Measurements from ENCODE around the gene LAMTOR2. TPM values are rescaled to one million over a fixed set of nuclear protein-coding genes. Genes with fewer than 3 reads are reported as not detected.

The LAMTOR2 gene
- total RNA-seq, 1 donor from 2014 or later: 73.9 TPM

DNA sequence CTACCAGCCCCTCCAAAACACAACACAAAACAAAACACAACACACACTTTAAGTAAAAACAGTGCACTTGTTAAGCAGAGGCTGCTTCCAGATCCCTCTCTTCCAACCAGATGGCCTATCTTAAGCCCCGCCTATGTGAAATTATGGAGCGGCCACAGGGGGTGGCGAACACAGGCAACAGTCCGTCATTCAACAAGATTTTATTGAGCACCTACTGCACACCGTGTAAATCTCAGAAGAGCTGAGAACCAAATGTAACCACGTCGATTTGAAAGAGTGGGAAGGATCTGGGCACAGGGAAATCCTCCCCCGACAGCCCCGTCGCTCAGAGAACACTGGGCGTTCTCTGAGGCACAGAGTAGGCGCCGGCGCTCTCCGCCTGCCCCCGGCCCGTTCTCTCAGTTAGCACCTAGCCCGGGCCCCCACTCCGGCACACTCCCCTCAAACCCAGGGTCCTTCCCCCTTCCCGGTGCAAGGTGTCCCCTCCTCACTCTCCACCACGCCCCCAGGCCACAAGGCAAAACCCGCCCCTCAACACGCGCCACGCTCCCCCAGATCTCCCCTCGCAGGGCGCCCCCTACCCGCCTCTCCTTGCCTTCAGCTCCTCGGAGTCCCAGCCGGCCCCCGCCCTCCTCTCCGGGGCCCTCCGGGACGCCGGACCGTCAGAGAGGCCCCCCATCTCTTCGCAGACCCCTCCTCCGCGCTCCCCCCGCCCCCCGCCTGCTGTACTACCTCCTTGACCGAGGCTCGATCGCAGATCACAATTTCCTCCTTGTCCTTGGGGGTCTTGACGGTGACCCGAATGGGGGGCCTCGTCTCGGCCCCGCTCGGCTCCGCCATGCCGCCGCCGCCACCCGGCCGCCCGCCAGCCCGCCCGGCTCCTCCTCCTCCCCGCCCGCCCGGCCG lies 1.5 kb upstream of the LAMTOR2 start:
- no peaks in the 10 kb centered on the region for H3K9me3 ChIP-seq
- TF ChIP-seq, protein P1, sequence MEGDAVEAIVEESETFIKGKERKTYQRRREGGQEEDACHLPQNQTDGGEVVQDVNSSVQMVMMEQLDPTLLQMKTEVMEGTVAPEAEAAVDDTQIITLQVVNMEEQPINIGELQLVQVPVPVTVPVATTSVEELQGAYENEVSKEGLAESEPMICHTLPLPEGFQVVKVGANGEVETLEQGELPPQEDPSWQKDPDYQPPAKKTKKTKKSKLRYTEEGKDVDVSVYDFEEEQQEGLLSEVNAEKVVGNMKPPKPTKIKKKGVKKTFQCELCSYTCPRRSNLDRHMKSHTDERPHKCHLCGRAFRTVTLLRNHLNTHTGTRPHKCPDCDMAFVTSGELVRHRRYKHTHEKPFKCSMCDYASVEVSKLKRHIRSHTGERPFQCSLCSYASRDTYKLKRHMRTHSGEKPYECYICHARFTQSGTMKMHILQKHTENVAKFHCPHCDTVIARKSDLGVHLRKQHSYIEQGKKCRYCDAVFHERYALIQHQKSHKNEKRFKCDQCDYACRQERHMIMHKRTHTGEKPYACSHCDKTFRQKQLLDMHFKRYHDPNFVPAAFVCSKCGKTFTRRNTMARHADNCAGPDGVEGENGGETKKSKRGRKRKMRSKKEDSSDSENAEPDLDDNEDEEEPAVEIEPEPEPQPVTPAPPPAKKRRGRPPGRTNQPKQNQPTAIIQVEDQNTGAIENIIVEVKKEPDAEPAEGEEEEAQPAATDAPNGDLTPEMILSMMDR (IDR thresholded peaks at IDR 0.05): peak in 1 of 3 experiments; percentile 8
- TF ChIP-seq POLR2A (IDR thresholded peaks at IDR 0.05): no peak
- TF ChIP-seq POLR2AphosphoS5 (IDR thresholded peaks at IDR 0.05; ENCODE audit: insufficient read depth in 1 of 2, low read depth in 1 of 2): no peak
- H3K36me3 ChIP-seq: peaks cover 0 to 19% of the 10 kb centered on the region in 2 donors
- peaks cover 32% of the 10 kb centered on the region for H3K4me1 ChIP-seq
- H3K4me3 ChIP-seq: peak overlapping the region; percentile 84 to 97
- intact Hi-C loops (cut with DNase I): no loop called here
- DNase-seq (ENCODE audit: extremely low spot score in 2 of 2): no peak
- H3K27ac ChIP-seq: peak overlapping the region; percentile 95
- H3K27me3 ChIP-seq: no peaks in the 10 kb centered on the region

DNA sequence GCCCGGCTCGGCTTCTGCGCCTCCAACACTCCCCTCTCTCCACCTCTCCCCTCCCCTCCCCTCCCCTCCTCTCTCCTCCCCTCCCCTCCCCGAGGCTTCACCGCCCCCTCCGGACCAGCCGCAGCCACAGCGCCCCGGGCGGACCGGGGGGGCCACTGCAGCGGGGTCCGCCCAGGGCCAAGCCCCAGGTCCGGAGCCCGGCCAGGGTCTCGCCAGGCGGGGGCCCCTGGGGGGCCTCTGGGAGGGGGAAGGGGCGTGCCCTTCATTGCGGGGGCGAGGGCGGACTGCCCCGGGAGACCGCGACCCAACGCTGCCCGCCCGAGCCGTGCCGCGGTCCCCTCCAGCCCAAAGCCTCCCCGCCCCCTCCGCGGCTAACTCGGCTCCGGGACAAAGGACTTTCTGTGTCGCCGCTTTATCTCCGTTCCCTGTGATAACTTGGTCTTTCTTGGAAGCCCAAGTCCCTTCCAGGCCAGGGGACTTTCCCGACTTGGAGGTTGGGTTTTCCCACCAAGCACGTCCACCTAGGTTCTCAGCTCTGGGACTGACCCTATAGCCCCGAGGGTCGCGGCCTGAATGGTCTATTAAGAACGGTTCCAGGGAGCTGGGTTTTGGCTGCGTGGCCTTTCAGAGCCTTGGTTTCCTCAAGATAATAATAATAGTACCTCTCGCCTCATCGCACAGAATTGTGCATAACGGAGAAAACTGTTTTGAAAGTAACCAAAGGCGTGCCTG lies 648 bp upstream of the LAMTOR2 start, which contains the start of gene UBQLN4:
Gene UBQLN4, minus strand, starts transcription at position 31 of the 732 bp plus-strand sequence. CDS start 97 bp downstream, outside the sequence.
- intact Hi-C loops (cut with DNase I): no loop called here
- Histone ChIP-seq H3K4me3 (peak within 1 kb of the TSS; percentile 84 to 97), H3K9me3 (no peaks in the 10 kb centered on the region), H3K27ac (peak within 1 kb of the TSS; percentile 95), H3K36me3 (peaks cover 0 to 17% of the 10 kb centered on the region in 2 donors), H3K4me1 (peaks cover 32% of the 10 kb centered on the region), H3K27me3 (no peaks in the 10 kb centered on the region)
- TF ChIP-seq POLR2A (IDR thresholded peaks at IDR 0.05) (peak in 1 of 2 donors; percentile 4), POLR2AphosphoS5 (IDR thresholded peaks at IDR 0.05; ENCODE audit: insufficient read depth in 1 of 2, low read depth in 1 of 2) (no peak)
- TF ChIP-seq, protein P1 (IDR thresholded peaks at IDR 0.05): peak in 1 of 3 experiments; percentile 35
- DNase-seq (ENCODE audit: extremely low spot score in 2 of 2): no peak

DNA sequence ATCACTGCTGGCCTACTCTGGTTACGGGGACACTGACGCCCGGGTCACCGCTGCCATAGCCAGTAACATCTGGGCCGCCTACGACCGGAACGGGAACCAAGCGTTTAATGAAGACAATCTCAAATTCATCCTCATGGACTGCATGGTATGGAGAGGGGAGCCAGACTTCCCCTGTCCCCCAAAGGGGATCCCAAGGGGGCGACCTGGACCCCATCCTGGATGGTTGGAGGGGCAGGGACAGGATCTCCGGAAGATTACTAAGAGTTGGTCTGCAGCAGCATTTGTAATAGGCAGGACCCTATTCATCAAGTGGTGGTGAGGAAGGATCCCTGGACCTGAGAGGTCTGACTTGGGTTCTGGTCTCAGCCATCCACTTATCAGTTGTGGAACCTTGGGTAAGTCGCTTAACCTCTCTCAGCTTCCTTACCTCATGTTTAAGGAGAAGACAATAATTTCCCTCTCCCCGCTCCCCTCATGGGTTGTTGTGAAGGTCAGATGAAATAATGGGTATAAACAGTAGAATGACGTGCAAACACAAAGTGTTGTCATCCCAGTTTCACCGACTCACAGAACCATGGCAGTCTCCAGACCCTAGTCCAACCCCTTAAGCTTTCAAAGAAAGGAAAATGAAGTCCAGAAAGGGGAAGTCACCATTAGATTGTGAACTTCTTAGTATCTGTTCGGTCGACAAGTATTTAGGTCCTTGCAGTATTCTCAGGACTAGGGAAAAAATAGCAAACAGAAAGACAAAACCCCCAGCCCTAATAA lies 883 bp downstream of the LAMTOR2 start:
- peaks cover 32% of the 10 kb centered on the region for H3K4me1 ChIP-seq
- H3K4me3 ChIP-seq: peak overlapping the region; percentile 84 to 97
- intact Hi-C loops (cut with DNase I): no loop called here
- H3K27me3 ChIP-seq: no peaks in the 10 kb centered on the region
- H3K36me3 ChIP-seq: peaks cover 0 to 6% of the 10 kb centered on the region in 2 donors
- no peak for DNase-seq (ENCODE audit: extremely low spot score in 2 of 2)
- no peaks in the 10 kb centered on the region for H3K9me3 ChIP-seq
- peak overlapping the region; percentile 95 for H3K27ac ChIP-seq
- no peak for TF ChIP-seq POLR2AphosphoS5 (IDR thresholded peaks at IDR 0.05; ENCODE audit: insufficient read depth in 1 of 2, low read depth in 1 of 2)

DNA sequence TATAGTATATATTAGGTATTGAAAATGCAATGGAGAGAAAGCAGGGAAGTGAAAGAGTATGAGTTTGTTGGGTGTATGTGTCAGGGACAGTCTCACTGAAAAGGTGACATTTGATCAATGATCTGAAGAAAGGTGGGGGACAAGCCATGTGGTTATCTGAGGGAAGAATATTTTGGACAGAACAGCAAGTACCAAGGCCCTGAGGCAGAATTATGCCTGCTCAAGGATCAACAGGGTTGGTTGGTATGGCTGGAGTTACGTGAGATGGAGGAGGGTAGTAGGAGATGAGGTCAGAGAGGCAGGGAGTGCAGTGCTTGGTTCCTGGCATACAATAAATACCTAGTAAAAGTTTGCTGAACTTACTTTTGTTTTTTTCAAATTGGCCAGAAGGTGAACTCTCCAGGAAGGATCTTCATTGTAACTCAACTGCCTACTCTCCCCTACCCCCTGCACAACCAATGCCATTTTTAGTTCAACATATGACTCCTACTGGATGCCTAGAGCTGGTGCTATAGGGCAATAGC lies 1.8 kb downstream of the LAMTOR2 start:
- H3K4me3 ChIP-seq: no peak overlapping the region
- TF ChIP-seq POLR2AphosphoS5 (IDR thresholded peaks at IDR 0.05; ENCODE audit: insufficient read depth in 1 of 2, low read depth in 1 of 2) (no peak), POLR2A (IDR thresholded peaks at IDR 0.05) (no peak)
- TF ChIP-seq, protein P1 (IDR thresholded peaks at IDR 0.05): no peak
- no peak overlapping the region for H3K27ac ChIP-seq
- intact Hi-C loops (cut with DNase I): no loop called here
- no peaks in the 10 kb centered on the region for H3K9me3 ChIP-seq
- peaks cover 0 to 6% of the 10 kb centered on the region in 2 donors for H3K36me3 ChIP-seq
- H3K27me3 ChIP-seq: no peaks in the 10 kb centered on the region
- H3K4me1 ChIP-seq: peaks cover 32% of the 10 kb centered on the region
- no peak for DNase-seq (ENCODE audit: extremely low spot score in 2 of 2)
